ENCODE measurements around the gene SEMA3G.

Gene SEMA3G

DNA sequence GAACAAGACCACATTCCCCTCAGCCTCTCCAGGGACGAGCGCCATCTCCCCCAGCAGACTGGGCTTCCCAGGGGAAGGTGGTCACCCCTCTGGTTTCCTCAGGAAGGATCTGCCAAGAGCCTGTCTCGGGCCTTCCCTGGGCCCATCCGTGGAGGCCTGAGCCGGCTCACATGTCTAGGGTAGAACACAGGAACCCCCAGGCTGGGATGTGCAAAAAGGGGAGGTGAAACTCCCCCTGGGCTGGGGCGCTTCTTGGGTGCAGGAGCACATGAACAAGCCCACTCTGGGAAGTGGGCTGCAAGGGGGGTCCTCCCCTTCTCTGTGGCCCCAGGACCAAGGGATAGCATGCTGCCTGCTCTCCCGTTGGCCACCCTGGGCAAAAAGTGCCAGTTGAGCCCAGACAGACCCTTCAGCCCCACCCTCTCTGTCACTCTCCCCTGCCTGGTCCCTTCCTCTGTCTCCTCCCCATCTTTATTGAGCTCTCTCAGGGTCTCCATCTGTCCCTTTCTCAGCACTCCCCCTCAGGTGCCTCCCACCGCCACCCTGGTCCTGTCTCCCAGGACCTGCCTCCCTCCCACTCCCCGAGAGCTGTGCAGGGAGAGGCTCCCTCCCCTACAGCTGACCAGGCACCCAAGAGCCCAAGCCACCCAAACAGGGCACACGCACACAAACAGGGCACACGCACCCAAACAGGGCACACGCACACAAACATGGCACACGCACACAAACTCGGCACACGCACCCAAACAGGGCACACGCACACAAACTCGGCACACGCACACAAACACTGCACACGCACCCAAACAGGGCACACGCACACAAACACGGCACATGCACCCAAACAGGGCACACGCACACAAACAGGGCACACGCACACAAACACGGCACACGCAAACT, 864 bp downstream of the SEMA3G start:
- H3K4me3 ChIP-seq (ENCODE audit: insufficient read depth, low read depth, low read length), result no peak overlapping the region
- no peaks in the 10 kb centered on the region for H3K9me3 ChIP-seq (ENCODE audit: control insufficient read depth, low read length)
- peaks cover 7% of the 10 kb centered on the region for H3K4me1 ChIP-seq (ENCODE audit: control insufficient read depth, insufficient read depth, low read length)
- 87 to 88% methylated on average over 25 of the region's 25 CpGs for WGBS, 2 experiments
- no peaks in the 10 kb centered on the region for H3K36me3 ChIP-seq (ENCODE audit: control insufficient read depth, insufficient read depth, low read length)
- no peaks in the 10 kb centered on the region for H3K27me3 ChIP-seq (ENCODE audit: control insufficient read depth, insufficient read depth, low read length, poor library complexity, severe bottlenecking)
- no peak overlapping the region for H3K27ac ChIP-seq (ENCODE audit: insufficient read depth, low read depth, low read length, poor library complexity, severe bottlenecking)

GRCh38 chr3:52443268-52443610, 1.7 kb downstream of the SEMA3G start:
- H3K27ac ChIP-seq (ENCODE audit: insufficient read depth, low read depth, low read length, poor library complexity, severe bottlenecking), result no peak overlapping the region
- 95 to 97% methylated on average over 8 of the region's 8 CpGs for WGBS, 2 experiments
- no peak overlapping the region for H3K4me3 ChIP-seq (ENCODE audit: insufficient read depth, low read depth, low read length)
- no peaks in the 10 kb centered on the region for H3K36me3 ChIP-seq (ENCODE audit: control insufficient read depth, insufficient read depth, low read length)
- peaks cover 7% of the 10 kb centered on the region for H3K4me1 ChIP-seq (ENCODE audit: control insufficient read depth, insufficient read depth, low read length)
- no peaks in the 10 kb centered on the region for H3K9me3 ChIP-seq (ENCODE audit: control insufficient read depth, low read length)
- no peaks in the 10 kb centered on the region for H3K27me3 ChIP-seq (ENCODE audit: control insufficient read depth, insufficient read depth, low read length, poor library complexity, severe bottlenecking)

DNA sequence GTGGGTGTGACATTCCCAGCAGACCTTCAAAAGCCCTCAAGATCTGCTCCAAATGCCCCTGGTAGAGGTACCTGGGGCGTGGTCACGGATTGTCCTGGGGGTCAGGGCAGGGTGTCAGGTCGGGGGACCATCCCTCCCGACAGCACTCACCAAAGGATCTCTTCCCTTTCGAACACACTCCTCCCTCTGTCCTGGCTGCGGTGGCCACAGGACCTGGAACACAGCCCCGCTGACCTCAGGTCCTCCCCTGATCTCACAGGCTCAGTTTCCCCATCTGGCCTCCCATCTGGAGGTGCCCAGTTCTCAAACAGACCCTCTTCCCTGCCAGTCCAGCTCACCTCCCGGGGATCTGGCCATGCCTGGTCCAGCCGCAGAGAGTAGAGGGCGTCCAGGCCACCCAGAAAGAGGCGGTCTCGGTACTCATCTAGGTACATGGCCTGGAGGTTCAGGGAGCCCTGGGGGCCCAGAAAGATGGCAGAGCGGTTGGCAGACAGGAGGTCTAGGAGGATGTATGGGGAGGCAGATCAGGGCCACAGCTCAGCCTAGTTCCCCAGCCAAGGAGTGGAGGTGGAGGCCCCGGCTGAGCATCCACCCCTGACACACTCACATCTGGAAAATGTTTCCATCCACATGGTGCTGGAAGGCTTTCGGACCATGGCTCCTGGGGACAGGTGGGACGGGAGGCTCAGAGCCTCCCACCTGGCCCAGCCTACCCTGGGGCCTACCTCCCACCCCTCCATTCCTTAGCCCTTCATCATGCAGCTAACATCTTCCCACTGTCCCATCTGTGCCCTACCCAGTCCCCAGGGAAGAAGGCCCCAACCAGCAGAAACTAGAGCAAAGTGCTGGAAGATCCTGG, 2.3 kb downstream of the SEMA3G start:
- H3K9me3 ChIP-seq (ENCODE audit: control insufficient read depth, low read length), result no peaks in the 10 kb centered on the region
- 94% methylated on average over 16 of the region's 16 CpGs for WGBS, 2 experiments
- H3K27ac ChIP-seq (ENCODE audit: insufficient read depth, low read depth, low read length, poor library complexity, severe bottlenecking), result no peak overlapping the region
- no peaks in the 10 kb centered on the region for H3K36me3 ChIP-seq (ENCODE audit: control insufficient read depth, insufficient read depth, low read length)
- no peak overlapping the region for H3K4me3 ChIP-seq (ENCODE audit: insufficient read depth, low read depth, low read length)
- no peaks in the 10 kb centered on the region for H3K27me3 ChIP-seq (ENCODE audit: control insufficient read depth, insufficient read depth, low read length, poor library complexity, severe bottlenecking)
- peaks cover 7% of the 10 kb centered on the region for H3K4me1 ChIP-seq (ENCODE audit: control insufficient read depth, insufficient read depth, low read length)

GRCh38 chr3:52441772-52442332, 3.1 kb downstream of the SEMA3G start:
- H3K4me1 ChIP-seq (ENCODE audit: control insufficient read depth, insufficient read depth, low read length), result peaks cover 7% of the 10 kb centered on the region
- no peaks in the 10 kb centered on the region for H3K27me3 ChIP-seq (ENCODE audit: control insufficient read depth, insufficient read depth, low read length, poor library complexity, severe bottlenecking)
- H3K9me3 ChIP-seq (ENCODE audit: control insufficient read depth, low read length), result no peaks in the 10 kb centered on the region
- WGBS, 2 experiments, result 93% methylated on average over 18 of the region's 18 CpGs
- no peak overlapping the region for H3K4me3 ChIP-seq (ENCODE audit: insufficient read depth, low read depth, low read length)
- H3K36me3 ChIP-seq (ENCODE audit: control insufficient read depth, insufficient read depth, low read length), result no peaks in the 10 kb centered on the region
- no peak overlapping the region for H3K27ac ChIP-seq (ENCODE audit: insufficient read depth, low read depth, low read length, poor library complexity, severe bottlenecking)

DNA sequence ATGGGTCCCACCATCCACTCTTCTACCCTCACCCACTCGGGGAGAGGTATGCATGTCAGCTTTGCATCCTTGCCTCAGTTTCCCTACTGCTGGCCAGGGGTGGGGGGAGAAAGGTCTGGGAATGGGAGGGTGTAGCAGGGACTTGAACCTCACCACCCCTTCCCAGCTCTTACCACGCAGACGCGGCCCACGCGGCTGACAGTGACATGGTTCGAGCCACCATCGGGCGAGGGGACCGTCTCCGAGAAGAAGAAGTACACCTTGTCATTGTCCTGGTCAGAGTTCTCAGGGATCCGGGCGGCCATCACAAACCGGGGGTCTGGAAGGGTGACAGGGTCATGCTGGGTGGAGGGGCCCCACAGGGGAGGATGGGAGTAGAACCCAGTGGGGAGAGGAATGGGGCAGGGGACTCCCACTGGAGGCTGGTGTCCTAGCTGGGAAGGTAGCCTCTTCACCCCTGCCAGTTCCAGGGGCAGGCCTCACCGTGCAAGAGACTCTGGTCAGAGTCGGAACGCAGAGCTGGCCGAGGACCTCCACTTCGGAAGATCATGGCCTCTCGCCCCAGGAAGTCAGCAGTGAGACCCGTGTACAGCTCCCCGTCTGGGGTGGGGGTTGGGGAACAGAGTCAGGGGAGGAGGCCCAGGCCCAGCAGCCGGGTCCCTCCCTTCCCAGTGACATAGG, 3.7 kb downstream of the SEMA3G start:
- Histone ChIP-seq H3K36me3 (ENCODE audit: control insufficient read depth, insufficient read depth, low read length) (no peaks in the 10 kb centered on the region), H3K27me3 (ENCODE audit: control insufficient read depth, insufficient read depth, low read length, poor library complexity, severe bottlenecking) (no peaks in the 10 kb centered on the region), H3K27ac (ENCODE audit: insufficient read depth, low read depth, low read length, poor library complexity, severe bottlenecking) (no peak overlapping the region), H3K4me1 (ENCODE audit: control insufficient read depth, insufficient read depth, low read length) (peaks cover 7% of the 10 kb centered on the region), H3K9me3 (ENCODE audit: control insufficient read depth, low read length) (no peaks in the 10 kb centered on the region), H3K4me3 (ENCODE audit: insufficient read depth, low read depth, low read length) (no peak overlapping the region)
- WGBS, 2 experiments, result 93 to 95% methylated on average over 23 of the region's 23 CpGs

- 95 to 96% methylated on average over 14 of the region's 14 CpGs for WGBS, 2 experiments
- no peak overlapping the region for H3K4me3 ChIP-seq (ENCODE audit: insufficient read depth, low read depth, low read length)
- H3K27me3 ChIP-seq (ENCODE audit: control insufficient read depth, insufficient read depth, low read length, poor library complexity, severe bottlenecking), result no peaks in the 10 kb centered on the region
- no peaks in the 10 kb centered on the region for H3K36me3 ChIP-seq (ENCODE audit: control insufficient read depth, insufficient read depth, low read length)
- H3K4me1 ChIP-seq (ENCODE audit: control insufficient read depth, insufficient read depth, low read length), result peaks cover 7% of the 10 kb centered on the region
- H3K27ac ChIP-seq (ENCODE audit: insufficient read depth, low read depth, low read length, poor library complexity, severe bottlenecking), result no peak overlapping the region
- no peaks in the 10 kb centered on the region for H3K9me3 ChIP-seq (ENCODE audit: control insufficient read depth, low read length)
These were observed 4.2 kb downstream of the SEMA3G start for GRCh38 chr3:52440671-52441070.

DNA sequence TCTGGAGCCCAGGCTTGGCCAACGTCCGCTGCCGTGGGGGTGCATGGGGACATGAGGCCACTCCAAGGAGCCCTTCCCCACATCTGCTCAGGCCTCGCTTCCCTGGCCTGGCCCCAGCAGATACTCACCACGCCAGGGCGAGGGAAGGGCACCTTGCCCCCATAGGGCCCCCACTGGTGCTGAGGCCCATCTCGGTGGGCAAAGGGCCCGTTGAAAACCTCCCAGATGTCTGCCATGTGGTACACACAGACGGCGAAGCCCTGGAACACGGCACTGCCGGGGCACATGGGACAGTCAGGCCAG, 4.7 kb downstream of the SEMA3G start:
- Histone ChIP-seq H3K4me3 (ENCODE audit: insufficient read depth, low read depth, low read length) (no peak overlapping the region), H3K27ac (ENCODE audit: insufficient read depth, low read depth, low read length, poor library complexity, severe bottlenecking) (no peak overlapping the region), H3K27me3 (ENCODE audit: control insufficient read depth, insufficient read depth, low read length, poor library complexity, severe bottlenecking) (no peaks in the 10 kb centered on the region), H3K36me3 (ENCODE audit: control insufficient read depth, insufficient read depth, low read length) (no peaks in the 10 kb centered on the region), H3K4me1 (ENCODE audit: control insufficient read depth, insufficient read depth, low read length) (peaks cover 7% of the 10 kb centered on the region), H3K9me3 (ENCODE audit: control insufficient read depth, low read length) (no peaks in the 10 kb centered on the region)
- 94 to 95% methylated on average over 12 of the region's 12 CpGs for WGBS, 2 experiments

DNA sequence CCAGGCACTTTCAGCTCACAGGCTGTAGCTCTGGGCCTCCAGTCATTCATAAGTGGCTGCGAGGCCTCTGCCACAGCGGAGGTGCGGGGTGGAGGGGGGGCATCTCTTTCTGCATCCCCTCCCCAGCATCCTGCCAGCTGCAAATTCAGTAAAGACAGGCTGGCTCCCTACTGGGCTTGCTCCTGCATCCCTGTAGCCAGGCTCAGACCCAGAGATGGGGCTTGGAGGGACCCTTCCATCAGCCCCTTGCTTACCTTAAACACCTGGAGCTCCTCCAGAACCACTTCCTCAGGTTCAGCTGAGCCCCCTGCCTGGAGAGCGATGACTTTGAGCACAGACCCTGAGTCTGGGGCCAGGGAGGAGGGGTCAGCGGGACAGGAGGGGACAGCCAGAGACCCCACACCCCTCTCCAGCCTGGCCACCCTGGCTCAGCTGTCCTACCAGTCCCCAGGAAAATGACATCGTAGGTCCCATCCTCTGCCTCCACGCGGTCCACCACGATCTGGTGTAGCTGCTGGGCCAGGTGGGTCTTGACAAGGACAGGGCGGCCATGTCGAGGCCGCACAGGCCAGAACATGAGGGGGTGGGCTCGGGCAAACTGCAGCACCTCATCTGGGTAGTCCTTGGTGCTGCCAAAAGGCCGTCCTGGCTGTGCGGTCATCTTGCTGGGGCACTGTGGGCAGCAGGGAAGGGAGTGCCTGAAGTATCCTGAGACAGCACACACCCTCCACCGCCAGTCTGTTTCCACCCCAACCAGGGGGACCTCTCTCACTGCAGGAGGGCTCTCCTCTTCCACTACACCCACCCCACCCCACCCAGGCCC, 5.3 kb downstream of the SEMA3G start:
- H3K4me3 ChIP-seq (ENCODE audit: insufficient read depth, low read depth, low read length), result no peak overlapping the region
- no peaks in the 10 kb centered on the region for H3K27me3 ChIP-seq (ENCODE audit: control insufficient read depth, insufficient read depth, low read length, poor library complexity, severe bottlenecking)
- peaks cover 7% of the 10 kb centered on the region for H3K4me1 ChIP-seq (ENCODE audit: control insufficient read depth, insufficient read depth, low read length)
- no peaks in the 10 kb centered on the region for H3K36me3 ChIP-seq (ENCODE audit: control insufficient read depth, insufficient read depth, low read length)
- H3K9me3 ChIP-seq (ENCODE audit: control insufficient read depth, low read length), result no peaks in the 10 kb centered on the region
- H3K27ac ChIP-seq (ENCODE audit: insufficient read depth, low read depth, low read length, poor library complexity, severe bottlenecking), result no peak overlapping the region
- WGBS, 2 experiments, result 93 to 94% methylated on average over 16 of the region's 16 CpGs

GRCh38 chr3:52438579-52439425, 6.1 kb downstream of the SEMA3G start:
- WGBS, 2 experiments, result 92 to 93% methylated on average over 9 of the region's 9 CpGs
- Histone ChIP-seq H3K9me3 (ENCODE audit: control insufficient read depth, low read length) (no peaks in the 10 kb centered on the region), H3K4me1 (ENCODE audit: control insufficient read depth, insufficient read depth, low read length) (peaks cover 4% of the 10 kb centered on the region), H3K4me3 (ENCODE audit: insufficient read depth, low read depth, low read length) (no peak overlapping the region), H3K27me3 (ENCODE audit: control insufficient read depth, insufficient read depth, low read length, poor library complexity, severe bottlenecking) (no peaks in the 10 kb centered on the region), H3K27ac (ENCODE audit: insufficient read depth, low read depth, low read length, poor library complexity, severe bottlenecking) (no peak overlapping the region), H3K36me3 (ENCODE audit: control insufficient read depth, insufficient read depth, low read length) (no peaks in the 10 kb centered on the region)

All from ectodermal cell (in vitro differentiated cells).